HCT116 (cell line): ENCODE measurements around the gene GRIK5. TPM values are rescaled to one million over a fixed set of nuclear protein-coding genes. Genes with fewer than 3 reads are reported as not detected.

Experiments used
- ATAC-seq: fragments of 200-7000 bp; cut with Tn5 transposase; 2 replicates; pipeline ENCODE4 v1.9.1; 2020; ENCODE audit warnings: mild to moderate bottlenecking, moderate library complexity
- BruUV-seq: library from RNA; stranded (reverse); fragments of 400-500 nt; replicated peaks from 2 replicates; lab custom pipeline; 2021; lab: Mats Ljungman, UMichigan
- CTCF ChIA-PET: fragments of 300-600 bp; sonication (Branson Sonifier 250); formaldehyde crosslinking; loops from one replicate; lab custom pipeline; 2021; ENCODE audit warnings: antibody characterized with exemption; lab: Charles Lee
- POLR2A ChIA-PET: fragments of 300-600, 350-600 bp; sonication (Branson Sonifier 250); formaldehyde crosslinking; loops from one replicate; lab custom pipeline; 2021; ENCODE audit warnings: antibody characterized with exemption; lab: Charles Lee
- RAD21 ChIA-PET, 2 experiments: fragments of 300-600 bp; sonication (Branson Sonifier 250); formaldehyde crosslinking; loops; one replicate each; lab custom pipeline; 2023; ENCODE audit warnings: low total read pairs in 2 of 2; ENCODE audit not compliant: uncharacterized antibody in 2 of 2, unreplicated experiment in 2 of 2, low non-redundant PET in 1 of 2; lab: Charles Lee
- DNase-seq: peaks from one replicate; pipeline ENCODE4 v3.0.0-alpha.2; 2010; ENCODE audit warnings: low read depth, low spot score
- H2AFZ ChIP-seq: fragments of 200-600 bp; shearing (Covaris generic), sonication (generic); 2 replicates; pipeline ENCODE4 v1.6.1; 2017; ENCODE audit warnings: low read depth, mixed run types, mixed read lengths, antibody characterized with exemption, low read length; ENCODE audit not compliant: poor library complexity, severe bottlenecking
- H3K27ac ChIP-seq: 2 replicates; pipeline ENCODE4 v1.5.1; 2012; ENCODE audit warnings: low read depth, low read length
- H3K27me3 ChIP-seq: fragments of 200-600 bp; sonication (generic); 2 replicates; pipeline ENCODE4 v1.6.1; 2016; ENCODE audit warnings: mixed run types, low read length, mixed read lengths; ENCODE audit not compliant: insufficient read depth
- H3K36me3 ChIP-seq, 2 experiments: fragments of 200-500 bp in 1 of 2; fragments of 200-600 bp in 1 of 2; sonication (Bioruptor generic) in 1 of 2; sonication (generic) in 1 of 2; 2 replicates each; pipeline versions ENCODE4 v1.5.1 to v1.6.1; 2014 to 2016; ENCODE audit warnings: low read length in 2 of 2, inconsistent platforms in 1 of 2, mixed read lengths in 1 of 2, mixed run types in 1 of 2; ENCODE audit not compliant: insufficient read depth in 2 of 2, control insufficient read depth in 1 of 2
- H3K4me1 ChIP-seq, 2 experiments: fragments of 200-600 bp in 1 of 2; sonication (generic) in 1 of 2; 2 replicates each; pipeline versions ENCODE4 v1.5.1 to v1.6.1; 2012 to 2017; ENCODE audit warnings: low read length in 2 of 2, inconsistent platforms in 1 of 2, mild to moderate bottlenecking in 1 of 2, mixed read lengths in 1 of 2, mixed run types in 1 of 2, moderate library complexity in 1 of 2; ENCODE audit not compliant: insufficient read depth in 2 of 2, control insufficient read depth in 1 of 2
- H3K4me2 ChIP-seq: fragments of 200-600 bp; sonication (generic); 2 replicates; pipeline ENCODE4 v1.6.1; 2017; ENCODE audit warnings: mixed run types, low read length, mixed read lengths
- H3K4me3 ChIP-seq, 2 experiments: fragments of 200-600 bp in 1 of 2; sonication (generic) in 1 of 2; replicated peaks in 1 of 2; 2 replicates each; pipeline ENCODE4 v1.5.1; 2011 to 2016; ENCODE audit warnings: low read length in 2 of 2, control low read depth in 1 of 2, low read depth in 1 of 2, mild to moderate bottlenecking in 1 of 2, mixed read lengths in 1 of 2, mixed run types in 1 of 2
- H3K79me2 ChIP-seq: fragments of 200-600 bp; sonication (generic); 2 replicates; pipeline ENCODE4 v1.6.1; 2017; ENCODE audit warnings: mild to moderate bottlenecking, mixed run types, low read length, moderate library complexity, mixed read lengths; ENCODE audit not compliant: insufficient read depth
- H3K9ac ChIP-seq: fragments of 200-600 bp; sonication (generic); 2 replicates; pipeline ENCODE4 v1.6.1; 2016; ENCODE audit warnings: low read length, mixed read lengths
- H3K9me2 ChIP-seq: fragments of 200-600 bp; sonication (generic), shearing (Covaris generic); 2 replicates; pipeline ENCODE4 v1.6.1; 2017; ENCODE audit warnings: mixed run types, mild to moderate bottlenecking, moderate library complexity; ENCODE audit not compliant: insufficient read depth
- H3K9me3 ChIP-seq, 2 experiments: fragments of 200-500 bp in 1 of 2; fragments of 200-600 bp in 1 of 2; sonication (Bioruptor generic) in 1 of 2; sonication (generic) in 1 of 2; 2 replicates each; pipeline ENCODE4 v1.6.1; 2014 to 2017; ENCODE audit warnings: low read length in 2 of 2, mixed read lengths in 2 of 2, inconsistent platforms in 1 of 2, low read depth in 1 of 2, mild to moderate bottlenecking in 1 of 2, mixed run types in 1 of 2, moderate library complexity in 1 of 2; ENCODE audit not compliant: control insufficient read depth in 1 of 2, insufficient read depth in 1 of 2
- H4K20me1 ChIP-seq: fragments of 200-600 bp; sonication (generic), shearing (Covaris generic); 2 replicates; pipeline ENCODE4 v1.6.1; 2017; ENCODE audit warnings: mixed run types, mild to moderate bottlenecking, moderate library complexity; ENCODE audit not compliant: insufficient read depth
- CEBPB ChIP-seq: IDR thresholded peaks from 2 replicates; pipeline ENCODE4 v1.6.1; 2012; ENCODE audit warnings: low read depth
- CTCF ChIP-seq, 3 experiments: fragments of 200-600 bp in 1 of 3; sonication (generic) in 1 of 3; IDR thresholded peaks in 2 of 3; conservative IDR thresholded peaks in 1 of 3; 2 replicates each; pipeline ENCODE4 v1.5.1; 2012 to 2017; ENCODE audit warnings: low read depth in 2 of 3, low read length in 2 of 3, antibody characterized with exemption in 1 of 3, borderline replicate concordance in 1 of 3, control low read depth in 1 of 3, mild to moderate bottlenecking in 1 of 3, mixed read lengths in 1 of 3, mixed run types in 1 of 3, moderate library complexity in 1 of 3; ENCODE audit not compliant: insufficient read depth in 1 of 3
- EGR1 ChIP-seq: IDR thresholded peaks from 2 replicates; pipeline ENCODE4 v1.6.1; 2012; ENCODE audit warnings: low read depth
- ELF1 ChIP-seq: IDR thresholded peaks from 2 replicates; pipeline ENCODE4 v1.6.1; 2012; ENCODE audit warnings: low read depth, borderline replicate concordance
- EZH2 ChIP-seq: fragments of 200-600 bp; sonication (generic); IDR thresholded peaks from 2 replicates; pipeline ENCODE4 v1.6.1; 2017; ENCODE audit warnings: antibody characterized with exemption, mixed run types
- FOSL1 ChIP-seq: IDR thresholded peaks from 2 replicates; pipeline ENCODE4 v1.6.1; 2012; ENCODE audit warnings: low read depth
- POLR2A ChIP-seq: IDR thresholded peaks from 2 replicates; pipeline ENCODE4 v1.7.0; 2011; ENCODE audit warnings: borderline replicate concordance; ENCODE audit not compliant: insufficient read depth, insufficient read length; ENCODE audit errors: extremely low read depth
- POLR2AphosphoS5 ChIP-seq: IDR thresholded peaks from 2 replicates; pipeline ENCODE4 v1.6.1; 2011; ENCODE audit warnings: mild to moderate bottlenecking, low read depth, low read length, moderate library complexity
- SIN3A ChIP-seq: IDR thresholded peaks from 2 replicates; pipeline ENCODE4 v1.6.1; 2012; ENCODE audit warnings: low read depth
- SRF ChIP-seq: IDR thresholded peaks from 2 replicates; pipeline ENCODE4 v1.6.1; 2012; ENCODE audit warnings: low read depth
- TCF7L2 ChIP-seq: IDR thresholded peaks from 2 replicates; pipeline ENCODE4 v1.7.0; 2011; ENCODE audit warnings: borderline replicate concordance, inconsistent platforms; ENCODE audit not compliant: insufficient read depth, insufficient read length; ENCODE audit errors: extremely low read depth
- YY1 ChIP-seq: IDR thresholded peaks from 2 replicates; pipeline ENCODE4 v1.6.1; 2011; ENCODE audit warnings: low read length, low read depth, moderate library complexity, mild to moderate bottlenecking; ENCODE audit not compliant: insufficient replicate concordance; ENCODE audit errors: extremely low read depth
- ZFX ChIP-seq: fragments of 450-650 bp; IDR thresholded peaks from 2 replicates; pipeline ENCODE4 v1.6.1; 2017
- ZNF274 ChIP-seq: fragments of 200-500 bp; sonication (Bioruptor generic); IDR thresholded peaks from 2 replicates; pipeline ENCODE4 v1.6.1; 2014; ENCODE audit warnings: mild to moderate bottlenecking, low read depth, low read length, inconsistent platforms
- intact Hi-C: fragments of 100-400 bp; cut with micrococcal nuclease; formaldehyde crosslinking; loops from 2 replicates; pipeline ENCODE4 v1.10.0; 2022
- total RNA-seq: library from RNA; stranded (reverse); gene quantifications from one replicate; pipeline ENCODE4 v1.2.1, GENCODE V29; 2021; ENCODE audit not compliant: unreplicated experiment
- TF ChIP-seq, protein P1 (sequence below): IDR thresholded peaks from 2 replicates; pipeline ENCODE4 v1.6.1; 2012; ENCODE audit warnings: low read depth

Gene GRIK5
- total RNA-seq, 1 experiment from 2014 or later: 1.7 TPM

- peaks cover 0 to 8% of the 10 kb centered on the region in 2 experiments; a peak in 2 of 4 replicates for H3K4me1 ChIP-seq
- ChIA-PET RAD21 (no interaction called here), CTCF (no interaction called here), POLR2A (no interaction called here)
- H3K36me3 ChIP-seq: no peaks in the 10 kb centered on the region
- H3K9ac ChIP-seq: no peak overlapping the region
- DNase-seq (no peak), ATAC-seq (peak; percentile 39; the same call in 1 of the 2 replicates)
- TF ChIP-seq ELF1: no peak
- no peak for TF ChIP-seq SRF
- no peaks in the 10 kb centered on the region; the same call in 1 of the 2 replicates for H3K9me2 ChIP-seq
- no peak overlapping the region for H3K27ac ChIP-seq
- no peaks in the 10 kb centered on the region for H3K79me2 ChIP-seq
- intact Hi-C loops: no loop called here
- H3K27me3 ChIP-seq: peaks cover 20% of the 10 kb centered on the region; the same call in 1 of the 2 replicates
- H2AFZ ChIP-seq: no peak overlapping the region
- no peak overlapping the region for H3K4me2 ChIP-seq
- H3K9me3 ChIP-seq: no peaks in the 10 kb centered on the region
- H4K20me1 ChIP-seq: no peaks in the 10 kb centered on the region
- H3K4me3 ChIP-seq: no peak overlapping the region
- no TSS peak for BruUV-seq
Measured at GRCh38 chr19:42066075-42066754, 3.8 kb downstream of the GRIK5 start.

GRCh38 chr19:42065511-42065910 is 4.5 kb downstream of the GRIK5 start:
- ATAC-seq: no peak
- TF ChIP-seq CEBPB (no peak), EZH2 (no peak), SIN3A (no peak), TCF7L2 (no peak), SRF (no peak), CTCF (IDR thresholded peaks at IDR 0.05 in 2 of 3, conservative IDR thresholded peaks at IDR 0.05 in 1 of 3; ENCODE audit: borderline replicate concordance in 1 of 3, insufficient read depth in 1 of 3, low read depth in 2 of 3, low read length in 2 of 3) (no peak), ZFX (no peak), POLR2A (no peak), YY1 (no peak), POLR2AphosphoS5 (no peak), ZNF274 (no peak), FOSL1 (no peak), EGR1 (no peak)
- TF ChIP-seq, protein P1, sequence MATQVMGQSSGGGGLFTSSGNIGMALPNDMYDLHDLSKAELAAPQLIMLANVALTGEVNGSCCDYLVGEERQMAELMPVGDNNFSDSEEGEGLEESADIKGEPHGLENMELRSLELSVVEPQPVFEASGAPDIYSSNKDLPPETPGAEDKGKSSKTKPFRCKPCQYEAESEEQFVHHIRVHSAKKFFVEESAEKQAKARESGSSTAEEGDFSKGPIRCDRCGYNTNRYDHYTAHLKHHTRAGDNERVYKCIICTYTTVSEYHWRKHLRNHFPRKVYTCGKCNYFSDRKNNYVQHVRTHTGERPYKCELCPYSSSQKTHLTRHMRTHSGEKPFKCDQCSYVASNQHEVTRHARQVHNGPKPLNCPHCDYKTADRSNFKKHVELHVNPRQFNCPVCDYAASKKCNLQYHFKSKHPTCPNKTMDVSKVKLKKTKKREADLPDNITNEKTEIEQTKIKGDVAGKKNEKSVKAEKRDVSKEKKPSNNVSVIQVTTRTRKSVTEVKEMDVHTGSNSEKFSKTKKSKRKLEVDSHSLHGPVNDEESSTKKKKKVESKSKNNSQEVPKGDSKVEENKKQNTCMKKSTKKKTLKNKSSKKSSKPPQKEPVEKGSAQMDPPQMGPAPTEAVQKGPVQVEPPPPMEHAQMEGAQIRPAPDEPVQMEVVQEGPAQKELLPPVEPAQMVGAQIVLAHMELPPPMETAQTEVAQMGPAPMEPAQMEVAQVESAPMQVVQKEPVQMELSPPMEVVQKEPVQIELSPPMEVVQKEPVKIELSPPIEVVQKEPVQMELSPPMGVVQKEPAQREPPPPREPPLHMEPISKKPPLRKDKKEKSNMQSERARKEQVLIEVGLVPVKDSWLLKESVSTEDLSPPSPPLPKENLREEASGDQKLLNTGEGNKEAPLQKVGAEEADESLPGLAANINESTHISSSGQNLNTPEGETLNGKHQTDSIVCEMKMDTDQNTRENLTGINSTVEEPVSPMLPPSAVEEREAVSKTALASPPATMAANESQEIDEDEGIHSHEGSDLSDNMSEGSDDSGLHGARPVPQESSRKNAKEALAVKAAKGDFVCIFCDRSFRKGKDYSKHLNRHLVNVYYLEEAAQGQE: no peak
- TF ChIP-seq, all 23 proteins: peak for 0
- Histone ChIP-seq H3K4me1 (peaks cover 0 to 8% of the 10 kb centered on the region in 2 experiments; a peak in 2 of 4 replicates), H3K9me2 (no peaks in the 10 kb centered on the region; the same call in 1 of the 2 replicates), H3K36me3 (no peaks in the 10 kb centered on the region), H4K20me1 (no peaks in the 10 kb centered on the region), H3K9ac (no peak overlapping the region), H3K27ac (no peak overlapping the region), H2AFZ (no peak overlapping the region), H3K79me2 (no peaks in the 10 kb centered on the region), H3K4me3 (no peak overlapping the region), H3K4me2 (no peak overlapping the region), H3K27me3 (peaks cover 20% of the 10 kb centered on the region; the same call in 1 of the 2 replicates), H3K9me3 (no peaks in the 10 kb centered on the region)
- POLR2A ChIA-PET: no interaction called here
- no peak for DNase-seq
- intact Hi-C loops: no loop called here
- CTCF ChIA-PET: no interaction called here
- RAD21 ChIA-PET: no interaction called here
- no TSS peak for BruUV-seq
